DMS53 treated with DMSO at 0.1 percent for 48 hours (cell line): Measurements from ENCODE around the gene RABIF.
"Not testable (repeated sequence)": the region's sequence is repeated elsewhere in the genome, so short reads cannot be mapped to it uniquely, and the experiment has no call there.

Source experiments
- DNase-seq: peaks from one replicate; lab custom pipeline; 2025; ENCODE audit not compliant: unreplicated experiment; lab: John Stamatoyannopoulos, UW

The RABIF gene

GRCh38 chr1:202835548-202836072 lies 53.3 kb downstream of the RABIF start:
- DNase-seq, result no peak

- DNase-seq, result no peak
Measured at GRCh38 chr1:202834771-202835547, 54.0 kb downstream of the RABIF start.

GRCh38 chr1:202831906-202832305 lies 57.0 kb downstream of the RABIF start:
- no peak for DNase-seq

- not testable (repeated sequence) for DNase-seq
Measured at GRCh38 chr1:202829223-202829622, 59.7 kb downstream of the RABIF start.
